GM23338 (cell line): ENCODE results near the gene OR1M1. TPM values are rescaled to one million over a fixed set of nuclear protein-coding genes. Genes with fewer than 3 reads are reported as not detected.
"Not testable (repeated sequence)": the region's sequence is repeated elsewhere in the genome, so short reads cannot be mapped to it uniquely, and the experiment has no call there.

Source experiments
- ATAC-seq: fragments of 200-7000 bp; cut with Tn5 transposase; 3 replicates; pipeline ENCODE4 v1.9.1; 2020
- DNase-seq: peaks from one replicate; pipeline ENCODE4 v3.0.0-alpha.2; 2015; ENCODE audit warnings: low spot score
- H2AFZ ChIP-seq: fragments of 200-600 bp; sonication (generic); 2 replicates; pipeline ENCODE4 v1.8.0; 2016; ENCODE audit warnings: antibody characterized with exemption, mild to moderate bottlenecking, moderate library complexity
- H3F3A ChIP-seq: fragments of 200-600 bp; sonication (generic); replicated peaks from 2 replicates; pipeline ENCODE4 v1.8.0; 2017; ENCODE audit warnings: antibody characterized with exemption, mixed run types, low read depth
- H3K27ac ChIP-seq: fragments of 200-600 bp; sonication (generic); 2 replicates; pipeline ENCODE4 v1.6.1; 2016; ENCODE audit warnings: low read depth
- H3K27me3 ChIP-seq: fragments of 200-600 bp; sonication (generic); 2 replicates; pipeline ENCODE4 v1.8.0; 2016; ENCODE audit warnings: mild to moderate bottlenecking, mixed run types, moderate library complexity; ENCODE audit not compliant: insufficient read depth
- H3K36me3 ChIP-seq: fragments of 200-600 bp; sonication (generic); 2 replicates; pipeline ENCODE4 v1.8.0; 2016; ENCODE audit warnings: mild to moderate bottlenecking; ENCODE audit not compliant: insufficient read depth
- H3K4me1 ChIP-seq: fragments of 200-600 bp; sonication (generic); 2 replicates; pipeline ENCODE4 v1.8.0; 2016; ENCODE audit warnings: mild to moderate bottlenecking, moderate library complexity; ENCODE audit not compliant: insufficient read depth
- H3K4me2 ChIP-seq: fragments of 200-600 bp; sonication (generic); 2 replicates; pipeline ENCODE4 v1.7.1; 2017; ENCODE audit warnings: mixed run types
- H3K4me3 ChIP-seq: fragments of 200-600 bp; sonication (generic); 2 replicates; pipeline ENCODE4 v1.6.1; 2016; ENCODE audit warnings: mixed run types
- H3K79me2 ChIP-seq: fragments of 200-600 bp; sonication (generic); replicated peaks from 2 replicates; pipeline ENCODE4 v1.8.0; 2017; ENCODE audit warnings: mild to moderate bottlenecking; ENCODE audit not compliant: insufficient read depth
- H3K9me2 ChIP-seq: fragments of 200-600 bp; sonication (generic); 2 replicates; pipeline ENCODE4 v1.8.0; 2017; ENCODE audit not compliant: insufficient read depth
- H4K20me1 ChIP-seq: fragments of 200-600 bp; sonication (generic); replicated peaks from 2 replicates; pipeline ENCODE4 v1.8.0; 2017; ENCODE audit warnings: mild to moderate bottlenecking; ENCODE audit not compliant: insufficient read depth
- H3K27ac Mint-ChIP-seq: 2 replicates; pipeline ENCODE4 v1.8.0; 2020; ENCODE audit warnings: inconsistent platforms, mild to moderate bottlenecking, moderate library complexity, mixed read lengths
- H3K27me3 Mint-ChIP-seq: 3 replicates; pipeline ENCODE4 v1.8.0; 2022; ENCODE audit warnings: low read depth, mild to moderate bottlenecking, moderate library complexity, mixed read lengths, inconsistent platforms; ENCODE audit not compliant: insufficient read depth, poor library complexity
- H3K36me3 Mint-ChIP-seq: 3 replicates; pipeline ENCODE4 v1.8.0; 2021; ENCODE audit warnings: low read depth, mild to moderate bottlenecking, inconsistent platforms, moderate library complexity, mixed read lengths
- H3K4me1 Mint-ChIP-seq: 3 replicates; pipeline ENCODE4 v1.8.0; 2020; ENCODE audit warnings: mild to moderate bottlenecking, inconsistent platforms, mixed read lengths
- H3K4me3 Mint-ChIP-seq: 3 replicates; pipeline ENCODE4 v1.8.0; 2021; ENCODE audit warnings: moderate library complexity, mild to moderate bottlenecking, inconsistent platforms, mixed read lengths
- H3K9me3 Mint-ChIP-seq: 3 replicates; pipeline ENCODE4 v1.8.0; 2020; ENCODE audit warnings: moderate library complexity, mild to moderate bottlenecking, inconsistent platforms, mixed read lengths
- ETS1 ChIP-seq: IDR thresholded peaks from 2 replicates; pipeline ENCODE4 v1.6.1; 2016; ENCODE audit warnings: antibody characterized with exemption
- EZH2 ChIP-seq: fragments of 200-600 bp; sonication (generic); IDR thresholded peaks from one replicate; pipeline ENCODE4 v1.8.0; 2017; ENCODE audit warnings: antibody characterized with exemption, mild to moderate bottlenecking, low read depth; ENCODE audit not compliant: unreplicated experiment
- EZH2phosphoT487 ChIP-seq: fragments of 200-600 bp; sonication (generic); IDR thresholded peaks from one replicate; pipeline ENCODE4 v1.8.1; 2018; ENCODE audit warnings: antibody characterized with exemption; ENCODE audit not compliant: unreplicated experiment
- NANOG ChIP-seq: IDR thresholded peaks from 2 replicates; pipeline ENCODE4 v1.6.1; 2016; ENCODE audit warnings: antibody characterized with exemption, borderline replicate concordance
- POLR2AphosphoS5 ChIP-seq: IDR thresholded peaks from 2 replicates; pipeline ENCODE4 v1.6.1; 2016; ENCODE audit warnings: antibody characterized with exemption, low read depth
- ZNF114 ChIP-seq: fragments of 250-450 bp; sonication (Bioruptor Pico); IDR thresholded peaks from 2 replicates; pipeline ENCODE4 v1.5.0; 2020; ENCODE audit warnings: mild to moderate bottlenecking, moderate library complexity
- ZNF331 ChIP-seq: fragments of 250-450 bp; sonication (Bioruptor Pico); IDR thresholded peaks from 2 replicates; pipeline ENCODE4 v1.5.0; 2020; ENCODE audit warnings: low read depth, mild to moderate bottlenecking, moderate library complexity
- ZNF462 ChIP-seq: fragments of 250-450 bp; sonication (Bioruptor Pico); IDR thresholded peaks from 2 replicates; pipeline ENCODE4 v1.5.0; 2020; ENCODE audit warnings: mild to moderate bottlenecking, moderate library complexity
- polyA plus RNA-seq: library from polyadenylated mRNA; unstranded; fragments of >200 nt; fragmentation: Nextera tagmentation; extraction: Ambion mirVana; gene quantifications from 2 replicates; pipeline ENCODE4 v1.2.1, GENCODE V29; 2016
- total RNA-seq: library from RNA; depleted of rRNA; stranded (reverse); fragments of >200 nt; shearing (Covaris generic); gene quantifications from 2 replicates; pipeline ENCODE4 v1.2.3, GENCODE V29; 2014

The OR1M1 gene
- total and polyA plus RNA-seq, 2 experiments from 2014 or later: not detected

GRCh38 chr19:9054765-9055164 lies 32.1 kb upstream of the OR1M1 start:
- Mint-ChIP-seq H3K4me3 (no peak overlapping the region), H3K4me1 (no peaks in the 10 kb centered on the region), H3K27ac (no peak overlapping the region), H3K9me3 (peaks cover 90% of the 10 kb centered on the region), H3K36me3 (peaks cover 25% of the 10 kb centered on the region), H3K27me3 (peaks cover 3% of the 10 kb centered on the region)
- H3F3A ChIP-seq: no peaks in the 10 kb centered on the region; the same call in 1 of the 2 replicates
- H3K9me2 ChIP-seq: 0 out of 2 replicates have a peak, but pooled peaks cover 5% of the 10 kb centered on the region
- peaks cover 11% of the 10 kb centered on the region for H3K4me1 ChIP-seq
- H4K20me1 ChIP-seq: no peaks in the 10 kb centered on the region
- TF ChIP-seq ZNF331 (CRISPR knock-in tag): no peak
- no peak for TF ChIP-seq ETS1
- TF ChIP-seq EZH2phosphoT487: no peak
- TF ChIP-seq POLR2AphosphoS5: no peak
- TF ChIP-seq NANOG: no peak
- no peaks in the 10 kb centered on the region for H3K27me3 ChIP-seq
- peak; percentile 51 for DNase-seq
- H3K79me2 ChIP-seq: no peaks in the 10 kb centered on the region
- H3K27ac ChIP-seq: peak overlapping the region; percentile 83
- peak overlapping the region; percentile 19 for H3K4me2 ChIP-seq
- ATAC-seq: no peak
- H3K36me3 ChIP-seq: no peaks in the 10 kb centered on the region
- H3K4me3 ChIP-seq: peak overlapping the region; percentile 18; the same call in 1 of the 2 replicates
- H2AFZ ChIP-seq: peak overlapping the region; percentile 96

- not testable (repeated sequence) for H2AFZ ChIP-seq, ATAC-seq, H3K36me3 ChIP-seq, H4K20me1 ChIP-seq, DNase-seq, H3K79me2 ChIP-seq, H3K4me3 Mint-ChIP-seq, H3K4me2 ChIP-seq, H3K4me1 Mint-ChIP-seq, H3K27me3 Mint-ChIP-seq, H3K9me2 ChIP-seq, H3K4me3 ChIP-seq, H3K27ac ChIP-seq, H3K27ac Mint-ChIP-seq, H3F3A ChIP-seq, H3K27me3 ChIP-seq
- H3K4me1 ChIP-seq: peaks cover 11% of the 10 kb centered on the region
- H3K36me3 Mint-ChIP-seq: peaks cover 24% of the 10 kb centered on the region
- H3K9me3 Mint-ChIP-seq: peaks cover 92% of the 10 kb centered on the region
These were observed 30.7 kb upstream of the OR1M1 start for GRCh38 chr19:9056131-9056530.

- Histone ChIP-seq H3K4me1 (peaks cover 11% of the 10 kb centered on the region), H3F3A (no peaks in the 10 kb centered on the region; the same call in 1 of the 2 replicates), H3K79me2 (no peaks in the 10 kb centered on the region), H3K4me3 (no peak overlapping the region), H3K4me2 (no peak overlapping the region), H3K9me2 (0 out of 2 replicates have a peak, but pooled peaks cover 5% of the 10 kb centered on the region), H3K36me3 (no peaks in the 10 kb centered on the region), H3K27me3 (no peaks in the 10 kb centered on the region), H4K20me1 (no peaks in the 10 kb centered on the region), H2AFZ (no peak overlapping the region), H3K27ac (no peak overlapping the region)
- ATAC-seq (no peak), DNase-seq (no peak)
- H3K27ac Mint-ChIP-seq: no peak overlapping the region
- H3K4me3 Mint-ChIP-seq: no peak overlapping the region
- H3K27me3 Mint-ChIP-seq: peaks cover 3% of the 10 kb centered on the region
- H3K9me3 Mint-ChIP-seq: peaks cover 99% of the 10 kb centered on the region
- H3K36me3 Mint-ChIP-seq: peaks cover 27% of the 10 kb centered on the region
- H3K4me1 Mint-ChIP-seq: no peaks in the 10 kb centered on the region
- no peak for TF ChIP-seq EZH2
- TF ChIP-seq ZNF462: no peak
- TF ChIP-seq ZNF114: no peak
These were observed 29.2 kb upstream of the OR1M1 start for GRCh38 chr19:9057505-9058258.
